Loucy (cell line): ENCODE results near the gene SUPT3H.

Experiments
- H2AFZ ChIP-seq: fragments of 200-600 bp; sonication (generic); 2 replicates; pipeline ENCODE4 v1.6.0; 2016; ENCODE audit warnings: antibody characterized with exemption, mild to moderate bottlenecking, low read length, moderate library complexity
- H3F3A ChIP-seq: fragments of 200-600 bp; 2 replicates; pipeline ENCODE4 v1.6.0; 2016; ENCODE audit warnings: antibody characterized with exemption, low read depth, mild to moderate bottlenecking
- H3K27me3 ChIP-seq: fragments of 200-600 bp; sonication (generic); 2 replicates; pipeline ENCODE4 v1.6.1; 2014; ENCODE audit warnings: low read length, mild to moderate bottlenecking; ENCODE audit not compliant: insufficient read depth, poor library complexity, severe bottlenecking
- H3K36me3 ChIP-seq: fragments of 200-600 bp; sonication (generic); 2 replicates; pipeline ENCODE4 v1.6.1; 2016; ENCODE audit warnings: low read length; ENCODE audit not compliant: insufficient read depth
- H3K4me1 ChIP-seq: fragments of 200-600 bp; sonication (generic); 2 replicates; pipeline ENCODE4 v1.5.1; 2014; ENCODE audit warnings: low read length, mild to moderate bottlenecking; ENCODE audit not compliant: insufficient read depth, poor library complexity, severe bottlenecking
- H3K4me2 ChIP-seq: fragments of 200-600 bp; sonication (generic); 2 replicates; pipeline ENCODE4 v1.6.0; 2014; ENCODE audit warnings: antibody characterized with exemption, low read length, low read depth, mild to moderate bottlenecking; ENCODE audit not compliant: poor library complexity, severe bottlenecking
- H3K4me3 ChIP-seq: fragments of 200-600 bp; sonication (generic); 2 replicates; pipeline ENCODE4 v1.5.1; 2014; ENCODE audit warnings: low read length, mild to moderate bottlenecking, mixed read lengths; ENCODE audit not compliant: poor library complexity, severe bottlenecking
- H3K79me2 ChIP-seq: fragments of 200-600 bp; sonication (generic); 2 replicates; pipeline ENCODE4 v1.6.1; 2014; ENCODE audit warnings: low read length; ENCODE audit not compliant: insufficient read depth
- H3K9ac ChIP-seq: fragments of 200-600 bp; sonication (generic); 2 replicates; pipeline ENCODE4 v1.6.0; 2014; ENCODE audit warnings: mild to moderate bottlenecking, low read depth, low read length, moderate library complexity; ENCODE audit not compliant: poor library complexity, severe bottlenecking
- H3K9me2 ChIP-seq: fragments of 200-600 bp; sonication (generic); replicated peaks from 2 replicates; pipeline ENCODE4 v1.6.1; 2016; ENCODE audit warnings: low read depth, low read length, mixed read lengths
- H3K9me3 ChIP-seq: fragments of 200-600 bp; sonication (generic); 2 replicates; pipeline ENCODE4 v1.6.1; 2014; ENCODE audit warnings: mild to moderate bottlenecking, antibody characterized with exemption, low read length, low read depth; ENCODE audit not compliant: insufficient read depth
- H4K20me1 ChIP-seq: fragments of 200-600 bp; sonication (generic); 2 replicates; pipeline ENCODE4 v1.6.0; 2014; ENCODE audit warnings: antibody characterized with exemption, low read length, mild to moderate bottlenecking; ENCODE audit not compliant: insufficient read depth, poor library complexity, severe bottlenecking
- EZH2phosphoT487 ChIP-seq: fragments of 200-600 bp; IDR thresholded peaks from 2 replicates; pipeline ENCODE4 v1.6.1; 2018; ENCODE audit warnings: antibody characterized with exemption, mild to moderate bottlenecking, moderate library complexity, borderline replicate concordance
- TF ChIP-seq, protein P1 (sequence below): fragments of 200-600 bp; sonication (generic); conservative IDR thresholded peaks from 2 replicates; pipeline ENCODE4 v1.5.1; 2014; ENCODE audit warnings: mild to moderate bottlenecking, antibody characterized with exemption, low read length

SUPT3H gene

DNA sequence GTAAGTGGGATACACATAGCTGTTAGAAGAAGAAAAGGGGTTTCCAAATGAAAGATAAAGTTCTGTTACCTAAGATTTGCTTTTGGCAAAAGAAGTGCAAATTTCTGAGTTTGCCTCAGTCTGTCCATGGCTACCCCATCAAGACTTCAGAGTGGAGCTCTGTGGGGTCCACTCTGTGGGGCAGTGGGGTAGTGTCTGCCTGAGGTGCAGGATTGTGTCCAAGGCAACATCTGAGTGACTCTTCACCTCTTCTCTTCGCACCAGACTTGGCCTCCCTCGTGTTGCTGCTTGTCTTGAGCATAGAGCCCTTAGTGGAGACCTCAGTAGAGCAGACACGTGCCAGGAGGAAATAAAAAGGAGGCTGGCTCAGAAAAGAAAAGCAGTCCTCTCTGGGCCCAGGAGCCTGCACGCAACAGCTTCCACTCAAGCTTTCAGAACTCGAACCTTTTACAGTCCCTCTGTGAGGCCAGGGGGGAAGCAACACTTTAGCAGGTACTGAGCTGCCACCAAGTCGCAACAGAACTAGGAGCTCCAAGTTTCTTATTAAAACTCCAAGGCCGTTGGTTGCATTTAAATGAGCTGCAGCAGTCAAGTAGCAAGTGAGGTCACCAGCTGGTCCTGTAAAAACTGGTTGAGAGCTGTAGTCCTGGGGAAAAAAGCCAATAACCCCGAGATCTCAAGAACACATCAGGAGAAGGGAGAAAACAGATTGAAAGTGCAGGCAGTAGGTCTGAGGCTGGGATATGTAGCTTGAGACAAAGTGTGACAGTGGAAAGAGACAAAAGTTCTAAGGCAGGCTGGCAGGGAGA lies 576.7 kb downstream of the SUPT3H start:
- Histone ChIP-seq H3K9me2 (no peaks in the 10 kb centered on the region), H3K9ac (no peak overlapping the region), H3K27me3 (no peaks in the 10 kb centered on the region), H2AFZ (no peak overlapping the region), H3K79me2 (no peaks in the 10 kb centered on the region), H3K4me3 (no peak overlapping the region), H4K20me1 (no peaks in the 10 kb centered on the region), H3F3A (no peaks in the 10 kb centered on the region), H3K36me3 (no peaks in the 10 kb centered on the region), H3K9me3 (no peaks in the 10 kb centered on the region), H3K4me2 (no peak overlapping the region), H3K4me1 (no peaks in the 10 kb centered on the region)
- TF ChIP-seq, protein P1, sequence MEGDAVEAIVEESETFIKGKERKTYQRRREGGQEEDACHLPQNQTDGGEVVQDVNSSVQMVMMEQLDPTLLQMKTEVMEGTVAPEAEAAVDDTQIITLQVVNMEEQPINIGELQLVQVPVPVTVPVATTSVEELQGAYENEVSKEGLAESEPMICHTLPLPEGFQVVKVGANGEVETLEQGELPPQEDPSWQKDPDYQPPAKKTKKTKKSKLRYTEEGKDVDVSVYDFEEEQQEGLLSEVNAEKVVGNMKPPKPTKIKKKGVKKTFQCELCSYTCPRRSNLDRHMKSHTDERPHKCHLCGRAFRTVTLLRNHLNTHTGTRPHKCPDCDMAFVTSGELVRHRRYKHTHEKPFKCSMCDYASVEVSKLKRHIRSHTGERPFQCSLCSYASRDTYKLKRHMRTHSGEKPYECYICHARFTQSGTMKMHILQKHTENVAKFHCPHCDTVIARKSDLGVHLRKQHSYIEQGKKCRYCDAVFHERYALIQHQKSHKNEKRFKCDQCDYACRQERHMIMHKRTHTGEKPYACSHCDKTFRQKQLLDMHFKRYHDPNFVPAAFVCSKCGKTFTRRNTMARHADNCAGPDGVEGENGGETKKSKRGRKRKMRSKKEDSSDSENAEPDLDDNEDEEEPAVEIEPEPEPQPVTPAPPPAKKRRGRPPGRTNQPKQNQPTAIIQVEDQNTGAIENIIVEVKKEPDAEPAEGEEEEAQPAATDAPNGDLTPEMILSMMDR = no peak
- TF ChIP-seq EZH2phosphoT487 = no peak

DNA sequence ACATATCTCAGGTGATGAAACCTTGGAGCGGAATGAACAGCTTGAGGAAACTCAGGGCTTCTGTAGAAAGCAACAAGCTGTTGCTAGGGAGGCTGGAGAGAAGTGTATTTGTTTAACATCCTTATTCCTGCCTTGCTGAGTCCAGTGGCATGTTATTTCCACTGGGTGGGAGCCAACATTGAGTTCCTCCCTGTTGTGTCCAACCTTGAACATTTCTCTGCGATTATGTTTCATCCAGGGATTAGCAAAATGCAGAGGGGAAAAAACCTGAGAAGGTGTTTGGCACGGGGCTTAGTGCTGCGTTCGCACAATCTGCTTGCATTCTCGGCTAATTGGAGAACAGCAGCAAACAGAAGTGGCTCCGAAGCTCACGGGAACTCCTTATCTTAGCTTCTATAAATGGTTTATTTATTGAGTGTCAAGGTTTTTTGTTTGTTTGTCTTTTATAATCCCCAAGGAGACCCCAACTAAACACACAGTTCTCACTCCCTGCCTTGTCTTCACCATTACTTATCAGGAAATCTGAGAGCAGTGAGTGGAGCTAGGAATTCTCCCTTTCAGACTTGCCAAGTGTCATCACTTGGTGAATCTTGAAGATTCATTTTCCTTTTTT lies 577.5 kb downstream of the SUPT3H start:
- Histone ChIP-seq H3K36me3 (no peaks in the 10 kb centered on the region), H3K27me3 (no peaks in the 10 kb centered on the region), H3K9ac (no peak overlapping the region), H3K4me3 (no peak overlapping the region), H3K9me3 (no peaks in the 10 kb centered on the region), H4K20me1 (no peaks in the 10 kb centered on the region), H3K4me1 (no peaks in the 10 kb centered on the region), H3K4me2 (no peak overlapping the region), H2AFZ (no peak overlapping the region), H3F3A (no peaks in the 10 kb centered on the region), H3K9me2 (no peaks in the 10 kb centered on the region), H3K79me2 (no peaks in the 10 kb centered on the region)
- TF ChIP-seq, protein P1 = no peak
- TF ChIP-seq EZH2phosphoT487 = no peak

DNA sequence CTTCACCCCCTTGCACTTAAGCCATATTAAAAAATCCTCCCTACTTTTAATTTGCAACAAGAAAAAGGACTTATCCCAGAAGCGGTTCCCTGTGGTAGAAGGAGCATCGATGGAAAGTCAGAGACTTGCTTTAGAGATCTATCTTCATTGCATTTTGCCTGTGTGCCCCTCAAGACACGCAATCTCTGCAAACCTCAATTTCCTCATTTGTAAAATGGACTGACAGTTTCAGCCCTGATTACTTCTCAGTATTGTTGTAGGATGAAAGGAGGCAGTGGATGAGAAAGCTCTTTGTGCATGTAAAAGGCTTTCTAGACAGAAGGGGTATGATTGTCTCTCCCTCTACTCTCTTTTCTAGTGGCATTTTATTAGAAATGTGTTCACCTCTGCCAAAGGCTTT lies 580.0 kb downstream of the SUPT3H start:
- no peak for TF ChIP-seq EZH2phosphoT487
- Histone ChIP-seq H3K4me3 (no peak overlapping the region), H2AFZ (no peak overlapping the region), H3K4me2 (no peak overlapping the region), H3K9me2 (no peaks in the 10 kb centered on the region), H3K9ac (no peak overlapping the region), H3K36me3 (no peaks in the 10 kb centered on the region), H3K9me3 (no peaks in the 10 kb centered on the region), H3K4me1 (no peaks in the 10 kb centered on the region), H3F3A (no peaks in the 10 kb centered on the region), H3K27me3 (no peaks in the 10 kb centered on the region), H3K79me2 (no peaks in the 10 kb centered on the region), H4K20me1 (no peaks in the 10 kb centered on the region)
